Measurements from ENCODE around the gene GP1BA. TPM values are rescaled to one million over a fixed set of nuclear protein-coding genes. Genes with fewer than 3 reads are reported as not detected.

GP1BA gene
- total RNA-seq (not detected in 2 replicates), polyA plus RNA-seq (0.06 and 0.07 TPM in 2 replicates), polyA minus RNA-seq (0.17 and 1.1 TPM in 2 replicates)
- total RNA-seq (2013), result 1.4 TPM

GRCh38 chr17:4931963-4932362 lies at the start of gene GP1BA:
TSS of gene GP1BA (plus strand) at chr17:4932277. CDS start at chr17:4932605, 328 bp downstream.
- no peak for ATAC-seq (ENCODE audit: low read depth)
- H3K27me3 ChIP-seq (replicated peaks in 1 of 4; ENCODE audit: control extremely low read depth in 1 of 4, control insufficient read depth in 3 of 4, insufficient read depth in 4 of 4, low read length in 3 of 4), result peaks cover 0 to 16% (median 3%) of the 10 kb centered on the region in 4 experiments
- no peak within 1 kb of the TSS for H3K4me3 Mint-ChIP-seq
- CTCF ChIA-PET, result no interaction called here
- H4K20me1 ChIP-seq (ENCODE audit: control insufficient read depth, insufficient read depth, low read length, poor library complexity, severe bottlenecking), result no peaks in the 10 kb centered on the region
- H3K27me3 Mint-ChIP-seq, result peaks cover 15% of the 10 kb centered on the region
- peaks cover 11 to 17% of the 10 kb centered on the region in 2 donors for H3K4me1 ChIP-seq (ENCODE audit: control insufficient read depth in 2 of 2, insufficient read depth in 2 of 2, low read length in 2 of 2)
- H3K4me2 ChIP-seq (replicated peaks; ENCODE audit: low read depth, low read length, poor library complexity, severe bottlenecking), result peak within 1 kb of the TSS; percentile 20
- H2AFZ ChIP-seq (ENCODE audit: insufficient read depth, low read depth, low read length, poor library complexity, severe bottlenecking), result no peak within 1 kb of the TSS
- DNase-seq, result peak; percentile 33
- WGBS (ENCODE audit: insufficient coverage), result 51% methylated on average over 10 of the region's 14 CpGs
- no peaks in the 10 kb centered on the region for H3K9me3 ChIP-seq (ENCODE audit: control extremely low read depth in 1 of 3, control insufficient read depth in 2 of 3, insufficient read depth in 1 of 3, low read length in 2 of 3)
- no peak within 1 kb of the TSS for H3K9ac ChIP-seq (ENCODE audit: low read length)
- no peak within 1 kb of the TSS for H3K27ac Mint-ChIP-seq
- POLR2A ChIA-PET, result no interaction called here
- H3K9me3 Mint-ChIP-seq (ENCODE audit: insufficient read depth), result no peaks in the 10 kb centered on the region
- H3K27ac ChIP-seq (ENCODE audit: low read length in 2 of 2), result no peak within 1 kb of the TSS
- TF ChIP-seq CTCF (IDR thresholded peaks at IDR 0.05) (no peak), EZH2 (IDR thresholded peaks at IDR 0.05; ENCODE audit: borderline replicate concordance, insufficient read depth, low read depth, low read length, poor library complexity, severe bottlenecking) (no peak)
- H3K36me3 ChIP-seq (replicated peaks in 1 of 2; ENCODE audit: control extremely low read depth in 1 of 2, control insufficient read depth in 1 of 2, extremely low read depth in 1 of 2, insufficient read depth in 2 of 2, low read length in 1 of 2), result peaks cover 0 to 6% of the 10 kb centered on the region in 2 experiments
- H3K4me3 ChIP-seq (ENCODE audit: control extremely low read depth in 1 of 5, extremely low read depth in 1 of 5, insufficient read depth in 1 of 5, low read depth in 2 of 5, low read length in 4 of 5), result no peak within 1 kb of the TSS
- intact Hi-C loops (cut with micrococcal nuclease), result no loop called here
- H3K4me1 Mint-ChIP-seq, result peaks cover 25% of the 10 kb centered on the region
- H3K79me2 ChIP-seq (ENCODE audit: control insufficient read depth, insufficient read depth, low read length), result no peaks in the 10 kb centered on the region

- Histone ChIP-seq H2AFZ (ENCODE audit: insufficient read depth, low read depth, low read length, poor library complexity, severe bottlenecking) (no peak overlapping the region), H3K4me3 (ENCODE audit: control extremely low read depth in 1 of 5, extremely low read depth in 1 of 5, insufficient read depth in 1 of 5, low read depth in 2 of 5, low read length in 4 of 5) (no peak overlapping the region), H4K20me1 (ENCODE audit: control insufficient read depth, insufficient read depth, low read length, poor library complexity, severe bottlenecking) (peaks cover 21% of the 10 kb centered on the region), H3K9ac (ENCODE audit: low read length) (no peak overlapping the region), H3K27ac (ENCODE audit: low read length in 2 of 2) (no peak overlapping the region), H3K36me3 (replicated peaks in 1 of 2; ENCODE audit: control extremely low read depth in 1 of 2, control insufficient read depth in 1 of 2, extremely low read depth in 1 of 2, insufficient read depth in 2 of 2, low read length in 1 of 2) (peaks cover 0 to 51% of the 10 kb centered on the region in 2 experiments), H3K27me3 (replicated peaks in 1 of 4; ENCODE audit: control extremely low read depth in 1 of 4, control insufficient read depth in 3 of 4, insufficient read depth in 4 of 4, low read length in 3 of 4) (no peaks in the 10 kb centered on the region), H3K9me3 (ENCODE audit: control extremely low read depth in 1 of 3, control insufficient read depth in 2 of 3, insufficient read depth in 1 of 3, low read length in 2 of 3) (no peaks in the 10 kb centered on the region), H3K4me2 (replicated peaks; ENCODE audit: low read depth, low read length, poor library complexity, severe bottlenecking) (no peak overlapping the region), H3K4me1 (ENCODE audit: control insufficient read depth in 2 of 2, insufficient read depth in 2 of 2, low read length in 2 of 2) (peaks cover 0 to 9% of the 10 kb centered on the region in 2 donors), H3K79me2 (ENCODE audit: control insufficient read depth, insufficient read depth, low read length) (no peaks in the 10 kb centered on the region)
- H3K27me3 Mint-ChIP-seq, result no peaks in the 10 kb centered on the region
- WGBS (ENCODE audit: insufficient coverage), result 100% methylated on average over 4 of the region's 4 CpGs
- H3K4me3 Mint-ChIP-seq, result no peak overlapping the region
- intact Hi-C loops (cut with micrococcal nuclease), result no loop called here
- peaks cover 7% of the 10 kb centered on the region for H3K4me1 Mint-ChIP-seq
- no peaks in the 10 kb centered on the region for H3K9me3 Mint-ChIP-seq (ENCODE audit: insufficient read depth)
- DNase-seq (no peak), ATAC-seq (ENCODE audit: low read depth) (no peak)
- H3K27ac Mint-ChIP-seq, result no peak overlapping the region
- POLR2A ChIA-PET, result interaction anchor here (0.7 kb wide), 1 partner anchor 259 kb away, joined by 6 read pairs; no protein-coding TSS in a partner anchor
- CTCF ChIA-PET, result interaction anchor here (0.9 to 7.4 kb wide), 4 partner anchors 13 to 175 kb away, joined by 3 to 38 read pairs (median 3); partner anchors contain the start of genes ARRB2, CHRNE and GLTPD2
- TF ChIP-seq CTCF (IDR thresholded peaks at IDR 0.05), result no peak
- no peak for TF ChIP-seq EZH2 (IDR thresholded peaks at IDR 0.05; ENCODE audit: borderline replicate concordance, insufficient read depth, low read depth, low read length, poor library complexity, severe bottlenecking)
Observed at GRCh38 chr17:4884489-4884888, 47.6 kb upstream of the GP1BA start.

All from B cell (primary cell).